Activated T-cell treated with anti-CD3 and anti-CD28 coated beads for 4 hours (primary cell): ENCODE measurements around the gene PCDHB2.
"Not testable (repeated sequence)": the region's sequence is repeated elsewhere in the genome, so short reads cannot be mapped to it uniquely, and the experiment has no call there.

Source experiments
- DNase-seq: peaks from one replicate; pipeline ENCODE4 v3.0.0-alpha.2; 2020

The PCDHB2 gene

GRCh38 chr5:141137346-141137745 lies 42.9 kb downstream of the PCDHB2 start:
- not testable (repeated sequence) for DNase-seq
